ENCODE data around the gene TNRC18. TPM values are rescaled to one million over a fixed set of nuclear protein-coding genes. Genes with fewer than 3 reads are reported as not detected.

TNRC18 gene
- total and polyA plus RNA-seq, 4 donors: 33.4 to 117 (median 84.1) TPM

GRCh38 chr7:5445981-5446594 lies 22.5 kb upstream of the TNRC18 start:
- no peaks in the 10 kb centered on the region for H3K9me3 ChIP-seq (ENCODE audit: control insufficient read depth in 4 of 4, insufficient read depth in 3 of 4, low read length in 3 of 4)
- no peak overlapping the region for H3K9ac ChIP-seq (ENCODE audit: insufficient read depth in 1 of 2, low read length in 2 of 2)
- TF ChIP-seq CTCF (IDR thresholded peaks at IDR 0.05; ENCODE audit: control extremely low read depth, extremely low read depth): no peak
- WGBS, 2 donors: 53 to 71% methylated on average over 19 of the region's 19 CpGs
- no peak for ATAC-seq (ENCODE audit: insufficient read depth, low FRiP score)
- no peak overlapping the region for H3K4me3 ChIP-seq
- DNase-seq: peak; percentile 36 to 72 (median 63)
- no peaks in the 10 kb centered on the region for H3K27me3 ChIP-seq (ENCODE audit: control insufficient read depth in 3 of 3, insufficient read depth in 3 of 3, low read length in 2 of 3)
- peaks cover 0 to 32% (median 7%) of the 10 kb centered on the region in 5 donors for H3K4me1 ChIP-seq (ENCODE audit: control insufficient read depth in 5 of 5, insufficient read depth in 5 of 5, low read length in 5 of 5)
- no peaks in the 10 kb centered on the region for H3K36me3 ChIP-seq (ENCODE audit: control insufficient read depth in 4 of 4, insufficient read depth in 4 of 4, low read length in 4 of 4)
- H3K27ac ChIP-seq (ENCODE audit: low read depth in 1 of 2, low read length in 1 of 2): no peak overlapping the region

GRCh38 chr7:5443678-5444077 lies 20.0 kb upstream of the TNRC18 start:
- Histone ChIP-seq H3K4me1 (ENCODE audit: control insufficient read depth in 5 of 5, insufficient read depth in 5 of 5, low read length in 5 of 5) (peaks cover 0 to 25% (median 7%) of the 10 kb centered on the region in 5 donors), H3K9me3 (ENCODE audit: control insufficient read depth in 4 of 4, insufficient read depth in 3 of 4, low read length in 3 of 4) (no peaks in the 10 kb centered on the region), H3K9ac (ENCODE audit: insufficient read depth in 1 of 2, low read length in 2 of 2) (no peak overlapping the region), H3K27ac (ENCODE audit: low read depth in 1 of 2, low read length in 1 of 2) (no peak overlapping the region), H3K4me3 (no peak overlapping the region), H3K36me3 (ENCODE audit: control insufficient read depth in 4 of 4, insufficient read depth in 4 of 4, low read length in 4 of 4) (no peaks in the 10 kb centered on the region), H3K27me3 (ENCODE audit: control insufficient read depth in 3 of 3, insufficient read depth in 3 of 3, low read length in 2 of 3) (no peaks in the 10 kb centered on the region)
- no peak for DNase-seq
- TF ChIP-seq CTCF (IDR thresholded peaks at IDR 0.05; ENCODE audit: control extremely low read depth, extremely low read depth): no peak
- WGBS, 2 donors: 92 to 93% methylated on average over 16 of the region's 16 CpGs
- no peak for ATAC-seq (ENCODE audit: insufficient read depth, low FRiP score)

GRCh38 chr7:5442757-5443305 lies 19.2 kb upstream of the TNRC18 start:
- no peaks in the 10 kb centered on the region for H3K36me3 ChIP-seq (ENCODE audit: control insufficient read depth in 4 of 4, insufficient read depth in 4 of 4, low read length in 4 of 4)
- WGBS, 2 donors: 89 to 90% methylated on average over 20 of the region's 20 CpGs
- TF ChIP-seq CTCF (IDR thresholded peaks at IDR 0.05; ENCODE audit: control extremely low read depth, extremely low read depth): no peak
- H3K9me3 ChIP-seq (ENCODE audit: control insufficient read depth in 4 of 4, insufficient read depth in 3 of 4, low read length in 3 of 4): no peaks in the 10 kb centered on the region
- no peaks in the 10 kb centered on the region for H3K27me3 ChIP-seq (ENCODE audit: control insufficient read depth in 3 of 3, insufficient read depth in 3 of 3, low read length in 2 of 3)
- DNase-seq (no peak), ATAC-seq (ENCODE audit: insufficient read depth, low FRiP score) (no peak)
- H3K4me3 ChIP-seq: no peak overlapping the region
- H3K9ac ChIP-seq (ENCODE audit: insufficient read depth in 1 of 2, low read length in 2 of 2): no peak overlapping the region
- peaks cover 0 to 24% (median 7%) of the 10 kb centered on the region in 5 donors for H3K4me1 ChIP-seq (ENCODE audit: control insufficient read depth in 5 of 5, insufficient read depth in 5 of 5, low read length in 5 of 5)
- H3K27ac ChIP-seq (ENCODE audit: low read depth in 1 of 2, low read length in 1 of 2): no peak overlapping the region

Data from lung (tissue), 12 donors.